PC-3 (cell line): ENCODE results near the gene PRMT3. TPM values are rescaled to one million over a fixed set of nuclear protein-coding genes. Genes with fewer than 3 reads are reported as not detected.

ENCODE experiments used
- ATAC-seq: fragments of 200-7000 bp; cut with Tn5 transposase; 2 replicates; pipeline ENCODE4 v1.9.1; 2020; ENCODE audit warnings: mild to moderate bottlenecking, moderate library complexity
- BruUV-seq: library from RNA; stranded (reverse); fragments of 400-500 nt; replicated peaks from 2 replicates; lab custom pipeline; 2021; lab: Mats Ljungman, UMichigan
- CTCF ChIA-PET: fragments of 300-600 bp; sonication (Branson Sonifier 250); formaldehyde crosslinking; loops from one replicate; lab custom pipeline; 2022; ENCODE audit warnings: antibody characterized with exemption; lab: Charles Lee
- POLR2A ChIA-PET: fragments of 300-600 bp; sonication (Branson Sonifier 250); formaldehyde crosslinking; loops from one replicate; lab custom pipeline; 2022; ENCODE audit warnings: antibody characterized with exemption; ENCODE audit not compliant: unreplicated experiment; lab: Charles Lee
- DNase-seq: peaks from one replicate; pipeline ENCODE4 v3.0.0-alpha.2; 2015
- H2AFZ ChIP-seq: fragments of 300-600 bp; sonication (generic); 2 replicates; pipeline ENCODE4 v1.6.0; 2016; ENCODE audit warnings: antibody characterized with exemption, low read length
- H3F3A ChIP-seq: fragments of 300-600 bp; sonication (generic); one replicate; pipeline ENCODE4 v1.6.0; 2017; ENCODE audit warnings: antibody characterized with exemption, low read length, control low read depth, mild to moderate bottlenecking; ENCODE audit not compliant: unreplicated experiment
- H3K27ac ChIP-seq: fragments of 300-600 bp; sonication (generic); 2 replicates; pipeline ENCODE4 v1.5.1; 2016; ENCODE audit warnings: mild to moderate bottlenecking, low read length
- H3K27me3 ChIP-seq: fragments of 300-600 bp; sonication (generic); 2 replicates; pipeline ENCODE4 v1.6.1; 2016; ENCODE audit warnings: low read length, mixed read lengths
- H3K36me3 ChIP-seq: fragments of 300-600 bp; sonication (generic); 2 replicates; pipeline ENCODE4 v1.6.1; 2016; ENCODE audit warnings: low read depth, mixed run types, low read length, mixed read lengths
- H3K4me1 ChIP-seq: fragments of 300-600 bp; sonication (generic); 2 replicates; pipeline ENCODE4 v1.5.1; 2016; ENCODE audit warnings: low read length; ENCODE audit not compliant: insufficient read depth
- H3K4me2 ChIP-seq: fragments of 300-600 bp; sonication (generic); 2 replicates; pipeline ENCODE4 v1.6.0; 2016; ENCODE audit warnings: low read length
- H3K4me3 ChIP-seq: fragments of 300-600 bp; sonication (generic); 2 replicates; pipeline ENCODE4 v1.5.1; 2016; ENCODE audit warnings: mild to moderate bottlenecking, low read length, mixed read lengths
- H3K79me2 ChIP-seq: fragments of 300-600 bp; sonication (generic); 2 replicates; pipeline ENCODE4 v1.6.1; 2017; ENCODE audit warnings: low read length, mixed read lengths
- H3K9ac ChIP-seq: fragments of 300-600 bp; sonication (generic); 2 replicates; pipeline ENCODE4 v1.6.0; 2016; ENCODE audit warnings: mild to moderate bottlenecking, low read length
- H3K9me2 ChIP-seq: fragments of 300-600 bp; sonication (generic); replicated peaks from 2 replicates; pipeline ENCODE4 v1.6.1; 2016; ENCODE audit warnings: mixed run types, low read length, mixed read lengths
- H3K9me3 ChIP-seq: fragments of 300-600 bp; sonication (generic); 2 replicates; pipeline ENCODE4 v1.6.1; 2016; ENCODE audit warnings: low read length, mixed read lengths
- H4K20me1 ChIP-seq: fragments of 300-600 bp; sonication (generic); 2 replicates; pipeline ENCODE4 v1.6.1; 2016; ENCODE audit warnings: low read length, mixed read lengths
- CTCF ChIP-seq: fragments of 300-600 bp; sonication (generic); conservative IDR thresholded peaks from 2 replicates; pipeline ENCODE4 v1.5.1; 2017; ENCODE audit warnings: antibody characterized with exemption, low read depth, mild to moderate bottlenecking, low read length
- EZH2 ChIP-seq: fragments of 300-600 bp; sonication (generic); IDR thresholded peaks from one replicate; pipeline ENCODE4 v1.6.1; 2017; ENCODE audit warnings: antibody characterized with exemption, mild to moderate bottlenecking, low read length; ENCODE audit not compliant: unreplicated experiment
- EZH2phosphoT487 ChIP-seq: fragments of 300-600 bp; sonication (generic); IDR thresholded peaks from 2 replicates; pipeline ENCODE4 v1.6.1; 2018; ENCODE audit warnings: mild to moderate bottlenecking, antibody characterized with exemption, low read length, borderline replicate concordance
- intact Hi-C: fragments of 100-400 bp; cut with micrococcal nuclease; formaldehyde crosslinking; loops from 2 replicates; pipeline ENCODE4 v1.9.0; 2023
- total RNA-seq: library from RNA; depleted of rRNA; stranded (reverse); fragments of >200 nt; gene quantifications from 2 replicates; pipeline ENCODE4 v1.2.3, GENCODE V29; 2014

Gene PRMT3
- total RNA-seq, 1 experiment from 2014 or later = 43.7 TPM

GRCh38 chr11:20451568-20451967 lies 64.1 kb downstream of the PRMT3 start:
- intact Hi-C loops = no loop called here
- no peaks in the 10 kb centered on the region for H3K4me1 ChIP-seq
- ATAC-seq = no peak
- no peak overlapping the region for H3K9ac ChIP-seq
- DNase-seq = no peak
- no peaks in the 10 kb centered on the region for H3K9me3 ChIP-seq
- H3F3A ChIP-seq = no peaks in the 10 kb centered on the region
- no peaks in the 10 kb centered on the region for H4K20me1 ChIP-seq
- CTCF ChIA-PET = no interaction called here
- H3K4me2 ChIP-seq = no peak overlapping the region
- no peak overlapping the region for H2AFZ ChIP-seq
- POLR2A ChIA-PET = no interaction called here
- no peaks in the 10 kb centered on the region for H3K9me2 ChIP-seq
- H3K36me3 ChIP-seq = no peaks in the 10 kb centered on the region
- TF ChIP-seq EZH2 (no peak), EZH2phosphoT487 (no peak), CTCF (no peak)
- H3K79me2 ChIP-seq = no peaks in the 10 kb centered on the region
- H3K27ac ChIP-seq = no peak overlapping the region
- no TSS peak for BruUV-seq
- no peak overlapping the region for H3K4me3 ChIP-seq
- no peaks in the 10 kb centered on the region for H3K27me3 ChIP-seq

GRCh38 chr11:20452585-20452984 lies 65.1 kb downstream of the PRMT3 start:
- H3K27ac ChIP-seq = no peak overlapping the region
- POLR2A ChIA-PET = no interaction called here

More at GRCh38 chr11:20452585-20452984, 65.1 kb downstream of the PRMT3 start:
- DNase-seq = no peak
- H3K4me2 ChIP-seq = no peak overlapping the region
- TF ChIP-seq EZH2phosphoT487 (no peak), EZH2 (no peak), CTCF (no peak)
- H3K79me2 ChIP-seq = no peaks in the 10 kb centered on the region
- no peaks in the 10 kb centered on the region for H3K9me3 ChIP-seq
- H2AFZ ChIP-seq = no peak overlapping the region
- no peaks in the 10 kb centered on the region for H3K27me3 ChIP-seq
- H3F3A ChIP-seq = no peaks in the 10 kb centered on the region
- H4K20me1 ChIP-seq = no peaks in the 10 kb centered on the region
- H3K4me1 ChIP-seq = no peaks in the 10 kb centered on the region
- 0 out of 2 replicates have a peak, but pooled peaks cover 3% of the 10 kb centered on the region for H3K36me3 ChIP-seq
- intact Hi-C loops = no loop called here
- BruUV-seq = no TSS peak
- no peak overlapping the region for H3K4me3 ChIP-seq
- ATAC-seq = no peak
- H3K9ac ChIP-seq = no peak overlapping the region
- CTCF ChIA-PET = no interaction called here
- H3K9me2 ChIP-seq = no peaks in the 10 kb centered on the region
